Measurements from ENCODE around the gene OBSL1. TPM values are rescaled to one million over a fixed set of nuclear protein-coding genes. Genes with fewer than 3 reads are reported as not detected.

Gene OBSL1
- total RNA-seq, 1 donor from 2014 or later = 122 TPM

DNA sequence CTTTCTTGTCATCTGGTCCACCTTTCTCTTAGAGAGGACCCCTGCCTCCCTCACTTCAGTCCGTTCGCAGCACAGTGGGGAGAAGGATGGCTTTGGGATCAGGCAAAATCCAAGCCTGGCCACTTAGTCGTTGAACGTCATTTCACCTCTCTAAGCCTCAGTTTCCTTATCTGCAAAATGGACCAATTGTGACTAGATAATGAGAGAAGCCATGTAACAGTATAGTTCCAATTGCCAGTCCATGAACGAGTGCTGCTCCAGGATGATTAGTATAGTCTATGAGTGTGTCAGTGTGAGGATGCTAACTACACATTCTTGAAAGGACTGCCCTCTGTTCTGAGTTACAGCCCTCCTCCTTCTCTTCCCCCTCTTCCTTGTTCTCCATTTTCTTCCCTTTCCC, 1.8 kb upstream of the OBSL1 start:
- Mint-ChIP-seq H3K4me1 (peaks cover 41% of the 10 kb centered on the region), H3K27me3 (ENCODE audit: low read depth) (no peaks in the 10 kb centered on the region), H3K36me3 (ENCODE audit: low read depth) (peaks cover 2% of the 10 kb centered on the region), H3K9me3 (no peaks in the 10 kb centered on the region), H3K27ac (ENCODE audit: unreplicated experiment) (no peak overlapping the region), H3K4me3 (peak overlapping the region; percentile 62)
- TF ChIP-seq, protein P1, sequence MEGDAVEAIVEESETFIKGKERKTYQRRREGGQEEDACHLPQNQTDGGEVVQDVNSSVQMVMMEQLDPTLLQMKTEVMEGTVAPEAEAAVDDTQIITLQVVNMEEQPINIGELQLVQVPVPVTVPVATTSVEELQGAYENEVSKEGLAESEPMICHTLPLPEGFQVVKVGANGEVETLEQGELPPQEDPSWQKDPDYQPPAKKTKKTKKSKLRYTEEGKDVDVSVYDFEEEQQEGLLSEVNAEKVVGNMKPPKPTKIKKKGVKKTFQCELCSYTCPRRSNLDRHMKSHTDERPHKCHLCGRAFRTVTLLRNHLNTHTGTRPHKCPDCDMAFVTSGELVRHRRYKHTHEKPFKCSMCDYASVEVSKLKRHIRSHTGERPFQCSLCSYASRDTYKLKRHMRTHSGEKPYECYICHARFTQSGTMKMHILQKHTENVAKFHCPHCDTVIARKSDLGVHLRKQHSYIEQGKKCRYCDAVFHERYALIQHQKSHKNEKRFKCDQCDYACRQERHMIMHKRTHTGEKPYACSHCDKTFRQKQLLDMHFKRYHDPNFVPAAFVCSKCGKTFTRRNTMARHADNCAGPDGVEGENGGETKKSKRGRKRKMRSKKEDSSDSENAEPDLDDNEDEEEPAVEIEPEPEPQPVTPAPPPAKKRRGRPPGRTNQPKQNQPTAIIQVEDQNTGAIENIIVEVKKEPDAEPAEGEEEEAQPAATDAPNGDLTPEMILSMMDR (conservative IDR thresholded peaks at IDR 0.05) = no peak
- no peak for DNase-seq (ENCODE audit: low read depth, low spot score)

GRCh38 chr2:219572237-219573001, 1.1 kb upstream of the OBSL1 start, which contains the start of gene INHA:
Gene INHA, plus strand, starts transcription at chr2:219572310. Its CDS starts 65 bp downstream, at chr2:219572375.
- H3K27me3 Mint-ChIP-seq (ENCODE audit: low read depth) = no peaks in the 10 kb centered on the region
- TF ChIP-seq, protein P1 (conservative IDR thresholded peaks at IDR 0.05) = no peak
- no peaks in the 10 kb centered on the region for H3K9me3 Mint-ChIP-seq
- DNase-seq (ENCODE audit: low read depth, low spot score) = no peak
- H3K4me1 Mint-ChIP-seq = peaks cover 37% of the 10 kb centered on the region
- peak within 1 kb of the TSS; percentile 78 for H3K4me3 Mint-ChIP-seq
- peaks cover 2% of the 10 kb centered on the region for H3K36me3 Mint-ChIP-seq (ENCODE audit: low read depth)
- H3K27ac Mint-ChIP-seq (ENCODE audit: unreplicated experiment) = peak within 1 kb of the TSS; percentile 81

DNA sequence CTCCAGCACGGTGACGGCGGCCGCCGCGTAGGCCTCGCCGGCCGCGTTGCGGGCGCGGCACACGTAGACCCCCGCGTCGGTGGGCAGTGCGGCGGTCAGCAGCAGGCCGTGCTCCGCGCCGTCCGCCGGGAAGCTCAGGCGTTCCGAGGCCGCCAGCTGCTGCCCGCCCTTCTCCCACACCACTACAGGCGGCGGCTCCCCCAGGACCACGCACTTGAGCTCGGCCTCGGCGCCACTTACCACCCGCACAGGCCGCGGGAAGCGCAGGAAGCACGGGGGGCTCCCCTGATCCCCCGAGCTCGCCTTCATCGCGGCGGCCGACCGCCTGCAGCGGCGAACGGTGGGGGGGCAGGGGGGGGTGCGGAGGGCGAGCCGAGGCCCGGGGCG, 422 bp downstream of the OBSL1 start:
- Mint-ChIP-seq H3K4me3 (no peak overlapping the region), H3K27me3 (ENCODE audit: low read depth) (no peaks in the 10 kb centered on the region), H3K4me1 (peaks cover 22% of the 10 kb centered on the region), H3K36me3 (ENCODE audit: low read depth) (peaks cover 7% of the 10 kb centered on the region), H3K9me3 (no peaks in the 10 kb centered on the region), H3K27ac (ENCODE audit: unreplicated experiment) (no peak overlapping the region)
- TF ChIP-seq, protein P1 (conservative IDR thresholded peaks at IDR 0.05) = no peak
- DNase-seq (ENCODE audit: low read depth, low spot score) = no peak

GRCh38 chr2:219570194-219570923, 980 bp downstream of the OBSL1 start:
- H3K36me3 Mint-ChIP-seq (ENCODE audit: low read depth) = peaks cover 7% of the 10 kb centered on the region
- no peaks in the 10 kb centered on the region for H3K27me3 Mint-ChIP-seq (ENCODE audit: low read depth)
- peaks cover 18% of the 10 kb centered on the region for H3K4me1 Mint-ChIP-seq
- no peak for DNase-seq (ENCODE audit: low read depth, low spot score)
- H3K27ac Mint-ChIP-seq (ENCODE audit: unreplicated experiment) = no peak overlapping the region
- peak overlapping the region; percentile 72 for H3K4me3 Mint-ChIP-seq
- no peaks in the 10 kb centered on the region for H3K9me3 Mint-ChIP-seq
- TF ChIP-seq, protein P1 (conservative IDR thresholded peaks at IDR 0.05) = no peak

DNA sequence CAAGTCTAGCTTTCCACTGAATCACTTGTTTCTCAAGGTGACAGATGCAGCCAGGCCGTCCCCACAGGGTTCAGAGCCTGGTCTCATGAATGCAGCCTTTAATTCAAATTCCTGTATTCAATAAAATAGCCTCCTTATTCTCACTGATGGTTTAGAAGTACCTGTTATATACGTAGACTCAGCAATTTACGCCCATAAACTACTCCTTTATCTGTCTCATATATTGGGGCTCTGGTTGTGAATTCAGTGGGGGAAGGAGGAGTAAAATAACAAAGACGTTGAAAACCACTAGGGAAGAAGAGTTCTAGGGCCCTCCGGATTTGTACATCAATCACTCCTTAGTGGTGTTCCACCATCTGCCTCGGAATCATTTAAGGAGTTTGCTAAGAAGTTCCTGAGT, 1.7 kb downstream of the OBSL1 start:
- Mint-ChIP-seq H3K4me1 (peaks cover 17% of the 10 kb centered on the region), H3K36me3 (ENCODE audit: low read depth) (peaks cover 7% of the 10 kb centered on the region), H3K27me3 (ENCODE audit: low read depth) (no peaks in the 10 kb centered on the region), H3K27ac (ENCODE audit: unreplicated experiment) (no peak overlapping the region), H3K9me3 (no peaks in the 10 kb centered on the region), H3K4me3 (peak overlapping the region; percentile 72)
- no peak for DNase-seq (ENCODE audit: low read depth, low spot score)
- TF ChIP-seq, protein P1 (conservative IDR thresholded peaks at IDR 0.05) = no peak

All from neural crest cell (in vitro differentiated cells).